Keratinocyte (primary cell): Measurements from ENCODE around the gene KLHDC7A.

Experiments used
- EZH2 ChIP-seq: IDR thresholded peaks from one replicate; pipeline ENCODE4 v1.6.1; 2012; ENCODE audit warnings: inconsistent platforms, mild to moderate bottlenecking, low read length, moderate library complexity
- TF ChIP-seq, protein P1 (sequence below), 3 experiments: IDR thresholded peaks in 1 of 3; conservative IDR thresholded peaks in 1 of 3; optimal IDR thresholded peaks in 1 of 3; 2 replicates in 2 of 3; 3 replicates in 1 of 3; pipeline versions ENCODE3 to v1.5.1; 2011; ENCODE audit warnings: low read length in 3 of 3, mild to moderate bottlenecking in 3 of 3, moderate library complexity in 2 of 3, control low read depth in 1 of 3, inconsistent platforms in 1 of 3; ENCODE audit not compliant: insufficient read depth in 2 of 3; ENCODE audit errors: extremely low read depth in 1 of 3

DNA sequence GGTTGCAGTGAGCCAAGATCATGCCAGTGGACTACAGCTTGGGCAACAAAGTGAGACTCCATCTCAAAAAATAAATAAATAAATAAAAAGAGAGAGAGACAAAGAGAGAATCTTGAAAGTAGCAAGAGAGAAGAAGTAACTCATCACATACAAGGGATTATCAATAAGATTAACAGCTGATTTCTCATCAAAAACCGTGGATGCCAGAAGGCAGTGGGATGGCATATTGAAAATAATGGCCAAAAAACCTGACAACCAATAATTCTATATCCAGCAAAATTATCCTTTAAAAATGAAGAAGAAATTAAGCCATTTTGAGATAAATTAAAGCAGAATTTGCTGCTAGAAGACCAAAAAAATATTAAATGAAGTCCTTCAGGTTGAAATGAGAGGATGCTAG is 35.7 kb downstream of the KLHDC7A start:
- TF ChIP-seq, protein P1, sequence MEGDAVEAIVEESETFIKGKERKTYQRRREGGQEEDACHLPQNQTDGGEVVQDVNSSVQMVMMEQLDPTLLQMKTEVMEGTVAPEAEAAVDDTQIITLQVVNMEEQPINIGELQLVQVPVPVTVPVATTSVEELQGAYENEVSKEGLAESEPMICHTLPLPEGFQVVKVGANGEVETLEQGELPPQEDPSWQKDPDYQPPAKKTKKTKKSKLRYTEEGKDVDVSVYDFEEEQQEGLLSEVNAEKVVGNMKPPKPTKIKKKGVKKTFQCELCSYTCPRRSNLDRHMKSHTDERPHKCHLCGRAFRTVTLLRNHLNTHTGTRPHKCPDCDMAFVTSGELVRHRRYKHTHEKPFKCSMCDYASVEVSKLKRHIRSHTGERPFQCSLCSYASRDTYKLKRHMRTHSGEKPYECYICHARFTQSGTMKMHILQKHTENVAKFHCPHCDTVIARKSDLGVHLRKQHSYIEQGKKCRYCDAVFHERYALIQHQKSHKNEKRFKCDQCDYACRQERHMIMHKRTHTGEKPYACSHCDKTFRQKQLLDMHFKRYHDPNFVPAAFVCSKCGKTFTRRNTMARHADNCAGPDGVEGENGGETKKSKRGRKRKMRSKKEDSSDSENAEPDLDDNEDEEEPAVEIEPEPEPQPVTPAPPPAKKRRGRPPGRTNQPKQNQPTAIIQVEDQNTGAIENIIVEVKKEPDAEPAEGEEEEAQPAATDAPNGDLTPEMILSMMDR (optimal IDR thresholded peaks at IDR 0.05 in 1 of 3, IDR thresholded peaks at IDR 0.05 in 1 of 3, conservative IDR thresholded peaks at IDR 0.05 in 1 of 3; ENCODE audit: extremely low read depth in 1 of 3, insufficient read depth in 2 of 3, low read length in 3 of 3) = no peak
- TF ChIP-seq EZH2 = no peak
